Spleen (tissue), 7 donors: Measurements from ENCODE around the gene OCRL.

Source experiments
- POLR2A ChIP-seq, 3 donors: fragments of 450-650 bp; IDR thresholded peaks; one replicate each; pipeline ENCODE4 v1.5.1; 2017; ENCODE audit warnings: antibody characterized with exemption in 3 of 3, mild to moderate bottlenecking in 1 of 3
- POLR2AphosphoS5 ChIP-seq, 3 donors: sonication (generic); formaldehyde crosslinking; IDR thresholded peaks; one replicate each; pipeline ENCODE4 v1.5.1; 2017; ENCODE audit warnings: antibody characterized with exemption in 3 of 3
- TF ChIP-seq, protein P1 (sequence below), 11 experiments: fragments of 200-600 bp in 7 of 11; fragments of 450-650 bp in 4 of 11; sonication (generic) in 4 of 11; IDR thresholded peaks in 8 of 11; conservative IDR thresholded peaks in 3 of 11; 1 replicate in 7 of 11; 2 replicates in 4 of 11; pipeline versions ENCODE4 v1.4.0 to v1.8.0; 2016 to 2021; ENCODE audit warnings: antibody characterized with exemption in 11 of 11, inconsistent platforms in 4 of 11, mild to moderate bottlenecking in 1 of 11
- donor health status: DM: no; HTN: no; CAD: no; lungs with moderate emphysema.
- donor health status: DM: no; HTN: no; CAD: no.
- donor health status: DM: no; HTN: no; CAD: no.

GRCh38 chrX:129577877-129578276, 37.8 kb downstream of the OCRL start:
- TF ChIP-seq, protein P1, sequence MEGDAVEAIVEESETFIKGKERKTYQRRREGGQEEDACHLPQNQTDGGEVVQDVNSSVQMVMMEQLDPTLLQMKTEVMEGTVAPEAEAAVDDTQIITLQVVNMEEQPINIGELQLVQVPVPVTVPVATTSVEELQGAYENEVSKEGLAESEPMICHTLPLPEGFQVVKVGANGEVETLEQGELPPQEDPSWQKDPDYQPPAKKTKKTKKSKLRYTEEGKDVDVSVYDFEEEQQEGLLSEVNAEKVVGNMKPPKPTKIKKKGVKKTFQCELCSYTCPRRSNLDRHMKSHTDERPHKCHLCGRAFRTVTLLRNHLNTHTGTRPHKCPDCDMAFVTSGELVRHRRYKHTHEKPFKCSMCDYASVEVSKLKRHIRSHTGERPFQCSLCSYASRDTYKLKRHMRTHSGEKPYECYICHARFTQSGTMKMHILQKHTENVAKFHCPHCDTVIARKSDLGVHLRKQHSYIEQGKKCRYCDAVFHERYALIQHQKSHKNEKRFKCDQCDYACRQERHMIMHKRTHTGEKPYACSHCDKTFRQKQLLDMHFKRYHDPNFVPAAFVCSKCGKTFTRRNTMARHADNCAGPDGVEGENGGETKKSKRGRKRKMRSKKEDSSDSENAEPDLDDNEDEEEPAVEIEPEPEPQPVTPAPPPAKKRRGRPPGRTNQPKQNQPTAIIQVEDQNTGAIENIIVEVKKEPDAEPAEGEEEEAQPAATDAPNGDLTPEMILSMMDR (IDR thresholded peaks at IDR 0.05 in 8 of 11, conservative IDR thresholded peaks at IDR 0.05 in 3 of 11), result no peak
- no peak for TF ChIP-seq POLR2A (IDR thresholded peaks at IDR 0.05)
- no peak for TF ChIP-seq POLR2AphosphoS5 (IDR thresholded peaks at IDR 0.05)
